GM19468 (cell line): ENCODE data around the gene KCNAB1.
A peak's percentile ranks its signal among the peaks of the same experiment; 100 is the strongest.

Experiments
- ATAC-seq: cut with Tn5 transposase; IDR thresholded peaks from one replicate; pipeline ENCODE4 v1.9.1; 2021; ENCODE audit warnings: mild to moderate bottlenecking, moderate library complexity, moderate number of reproducible peaks; ENCODE audit not compliant: unreplicated experiment; ENCODE audit errors: extremely low read depth

The KCNAB1 gene

GRCh38 chr3:156300929-156301840 lies 180.8 kb downstream of the KCNAB1 start:
- no peak for ATAC-seq

GRCh38 chr3:156303001-156303707 lies 182.8 kb downstream of the KCNAB1 start:
- no peak for ATAC-seq

- ATAC-seq = no peak
Measured at GRCh38 chr3:156304406-156304805, 184.0 kb downstream of the KCNAB1 start.

DNA sequence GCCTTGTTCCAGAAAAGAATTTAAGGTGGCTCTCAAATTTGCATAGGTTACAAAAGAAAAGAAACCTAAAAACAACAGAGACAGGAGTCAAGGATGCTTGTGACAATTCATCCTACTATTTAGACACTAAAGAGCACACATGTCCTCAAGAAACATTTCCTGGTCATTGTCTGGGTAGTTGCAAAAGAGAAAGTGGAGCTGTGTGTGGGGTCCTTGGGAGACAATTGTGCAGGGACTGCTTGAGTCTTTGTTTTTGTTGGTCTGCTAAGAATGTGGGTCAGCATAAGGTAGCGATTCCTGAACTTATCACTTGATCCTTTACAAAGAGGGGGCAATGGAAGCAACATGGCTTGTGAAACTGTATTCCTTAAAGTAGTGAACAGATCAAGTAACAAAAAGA lies 185.3 kb downstream of the KCNAB1 start:
- no peak for ATAC-seq

DNA sequence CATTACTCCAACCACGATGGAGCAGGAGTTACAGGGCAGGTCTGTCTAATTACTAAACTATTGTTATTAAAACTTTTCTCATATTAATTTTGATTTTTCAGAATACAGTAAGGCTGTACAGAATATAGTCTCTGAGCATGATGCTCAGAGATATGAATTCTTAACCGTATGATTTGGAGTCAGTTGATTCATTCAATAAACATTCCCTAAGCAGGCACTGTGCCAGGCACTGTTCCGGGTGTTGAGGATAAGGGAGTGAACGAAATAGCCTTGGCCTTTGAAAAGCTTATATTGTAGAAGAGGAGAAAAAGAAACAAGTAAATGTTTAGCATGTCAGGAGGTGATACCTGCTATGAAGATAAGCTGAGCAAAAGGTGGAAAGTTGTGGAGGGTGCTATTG lies 187.3 kb downstream of the KCNAB1 start:
- ATAC-seq = no peak

DNA sequence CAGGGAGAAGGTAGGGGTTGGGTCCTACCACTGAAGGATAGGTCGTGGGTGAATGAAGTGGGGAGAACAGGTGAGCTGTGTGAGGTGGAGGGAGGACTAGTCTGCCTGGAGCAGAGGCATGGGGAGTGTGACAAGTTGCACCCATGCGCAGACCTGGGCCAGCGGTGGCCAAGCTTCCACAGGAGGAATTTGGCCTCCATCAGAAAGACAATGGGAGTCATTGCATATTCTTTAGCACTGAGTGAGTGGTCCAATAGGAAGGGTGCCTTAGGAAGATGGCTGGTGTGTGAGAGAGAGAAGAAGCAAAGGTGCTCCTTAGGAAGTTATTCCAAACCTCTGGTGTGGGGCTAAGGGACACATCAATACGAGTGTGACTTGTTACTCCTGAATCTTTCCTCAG lies 191.1 kb downstream of the KCNAB1 start:
- ATAC-seq = no peak

DNA sequence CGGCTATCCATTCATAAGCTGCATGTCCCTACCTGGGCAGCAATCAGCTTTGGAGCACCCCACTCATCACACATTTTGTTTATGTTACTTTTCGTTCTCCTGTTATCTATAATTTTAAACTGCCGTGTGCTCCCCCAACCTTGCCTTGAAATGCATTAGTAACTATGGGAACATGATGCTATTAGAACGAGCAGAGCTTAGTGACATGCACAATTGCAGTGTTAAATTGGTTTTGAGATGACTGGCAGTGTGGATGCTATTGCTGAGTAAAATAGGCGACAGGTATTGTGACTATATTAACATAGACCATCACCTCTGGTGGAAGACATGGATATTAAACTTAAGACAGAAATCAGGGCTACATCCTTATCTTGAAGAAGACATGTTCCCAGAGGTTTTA lies 191.6 kb downstream of the KCNAB1 start:
- no peak for ATAC-seq

GRCh38 chr3:156316076-156316475 lies 195.7 kb downstream of the KCNAB1 start:
- ATAC-seq = no peak

DNA sequence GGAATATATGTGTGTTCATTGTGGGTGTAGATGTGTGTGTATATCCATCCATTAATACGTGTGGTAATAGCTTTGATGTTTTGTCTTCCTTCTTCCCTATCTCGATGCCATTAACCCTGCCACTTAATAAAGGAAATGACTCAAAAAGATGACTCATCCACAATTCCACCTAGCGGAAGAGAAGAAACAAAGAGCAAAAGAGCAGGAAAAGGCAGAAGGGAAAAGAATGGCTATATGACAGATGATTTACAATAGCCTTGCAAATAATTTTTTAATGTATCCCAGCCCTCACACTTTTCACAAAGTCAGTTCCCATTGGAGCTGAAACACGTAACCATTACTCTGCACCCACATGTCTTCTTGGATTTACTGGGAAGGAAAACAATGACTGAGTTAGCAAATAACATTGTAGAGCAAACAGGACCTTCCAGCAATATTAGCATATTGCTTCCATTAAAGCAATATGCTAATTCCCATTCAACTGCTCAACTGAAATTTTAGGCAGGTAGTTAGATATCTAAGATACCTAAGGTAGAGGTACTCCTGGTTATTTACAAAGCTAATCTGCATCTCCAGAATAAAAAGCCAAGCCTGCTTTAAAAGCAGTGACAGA lies 197.2 kb downstream of the KCNAB1 start:
- ATAC-seq = no peak

GRCh38 chr3:156321945-156322344 lies 201.6 kb downstream of the KCNAB1 start:
- no peak for ATAC-seq

DNA sequence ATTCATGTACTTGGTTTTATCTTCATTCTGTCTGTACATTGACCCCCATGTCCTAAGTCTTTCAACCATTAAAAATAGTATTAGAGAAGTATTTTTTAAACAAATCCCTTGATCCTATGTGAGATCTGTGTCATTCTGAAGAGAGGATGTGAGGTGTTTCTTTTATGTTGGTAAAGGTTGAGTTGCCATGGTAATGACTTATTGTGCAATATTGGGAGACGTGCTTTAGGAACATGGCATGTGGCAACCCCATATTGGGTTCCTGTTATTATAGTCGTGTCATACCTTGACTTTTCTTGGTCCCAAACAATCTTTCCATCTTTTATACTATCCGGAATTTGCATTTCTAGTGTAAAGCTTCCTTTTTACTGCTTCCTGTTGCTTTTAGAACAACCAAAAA lies 203.1 kb downstream of the KCNAB1 start:
- no peak for ATAC-seq

- no peak for ATAC-seq
Measured at GRCh38 chr3:156330415-156330814, 210.0 kb downstream of the KCNAB1 start.

DNA sequence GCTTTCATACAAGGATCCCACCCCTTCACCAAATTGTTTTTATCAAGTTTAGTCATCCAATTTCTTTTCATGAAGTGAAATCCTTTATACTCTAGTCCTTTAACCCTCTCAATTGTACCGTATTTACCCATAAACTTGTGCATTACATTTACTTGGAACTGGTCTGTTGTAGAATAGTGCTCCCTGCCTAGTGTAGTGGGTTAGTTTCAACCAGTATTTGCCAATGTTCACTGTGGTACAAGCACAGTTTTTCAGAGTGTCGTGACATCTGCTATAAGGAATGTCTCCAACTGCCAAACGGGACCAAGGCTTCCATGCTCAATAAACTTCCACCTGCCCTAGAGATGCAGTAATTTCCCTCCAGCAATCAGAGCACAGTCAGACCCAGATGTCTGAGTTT lies 211.9 kb downstream of the KCNAB1 start:
- ATAC-seq = no peak

DNA sequence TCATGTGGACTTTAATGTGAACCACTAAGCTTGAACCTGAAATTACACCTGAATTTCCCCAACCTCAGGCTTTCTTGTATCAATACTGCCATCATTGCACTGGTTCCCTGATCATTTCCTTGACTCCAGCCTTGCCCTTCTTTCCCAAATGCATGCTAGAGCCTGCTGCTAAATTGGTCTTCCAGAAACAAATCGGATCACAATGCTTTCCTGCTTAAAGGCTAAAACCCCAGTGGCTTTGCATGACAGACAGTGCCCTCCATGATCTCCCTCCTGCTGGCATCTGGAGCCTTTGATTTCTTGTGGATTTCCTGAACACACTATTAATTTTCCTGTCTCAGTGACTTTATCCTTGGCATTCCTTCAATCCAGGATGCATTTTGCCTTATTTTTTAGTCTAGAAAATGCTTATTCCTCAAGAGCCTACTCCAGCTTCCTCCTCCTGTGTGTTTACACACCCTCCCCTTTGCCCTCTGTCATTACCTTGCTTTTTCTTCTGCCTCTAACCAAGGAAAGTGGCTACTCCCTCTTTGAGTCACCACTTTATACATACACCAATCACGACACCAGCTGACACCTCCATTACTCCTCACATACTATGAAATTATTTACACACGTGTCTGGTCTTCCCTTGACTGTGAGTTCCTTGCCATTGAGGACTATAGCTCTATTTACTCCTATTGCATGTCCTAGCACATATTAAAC lies 214.6 kb downstream of the KCNAB1 start:
- no peak for ATAC-seq

DNA sequence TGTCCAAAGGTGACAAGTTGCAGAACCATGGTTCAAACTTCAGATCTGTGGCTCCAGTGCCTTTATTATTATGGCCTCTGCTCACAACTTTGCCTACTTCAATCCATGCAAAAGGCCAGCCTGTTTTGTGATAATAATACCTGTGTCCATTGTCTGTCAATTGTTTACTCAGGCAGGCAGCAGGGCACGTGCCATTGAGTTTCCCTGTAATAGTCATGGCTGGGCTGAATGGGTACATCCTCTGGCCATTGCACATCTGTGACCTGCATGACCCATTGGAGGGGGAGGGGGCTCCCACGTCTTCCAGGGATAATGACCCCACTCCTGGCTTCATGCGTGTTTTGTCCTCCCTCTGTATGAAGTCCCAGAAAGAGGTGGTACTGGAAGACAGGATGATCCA lies 219.1 kb downstream of the KCNAB1 start:
- ATAC-seq = no peak

DNA sequence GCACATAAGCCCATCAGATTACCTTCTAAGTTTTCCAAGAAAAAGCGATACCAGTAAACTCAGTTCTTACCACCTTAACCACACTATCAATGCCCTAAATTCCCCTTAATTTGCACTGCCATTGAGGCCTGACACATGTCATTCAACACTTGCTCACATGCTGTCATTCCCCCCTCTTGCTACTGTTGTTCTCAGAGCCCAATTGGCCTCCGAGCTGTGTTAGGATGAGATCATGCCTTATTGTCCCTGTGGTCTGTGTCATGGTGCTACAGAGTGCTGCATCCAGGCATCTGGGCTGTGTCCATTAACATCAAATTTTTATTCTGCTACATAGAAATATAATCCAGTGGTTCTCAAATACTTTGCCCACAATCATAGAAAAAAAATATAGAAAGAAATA lies 221.0 kb downstream of the KCNAB1 start:
- no peak for ATAC-seq

GRCh38 chr3:156341831-156342416 lies 221.5 kb downstream of the KCNAB1 start:
- ATAC-seq = peak; percentile 100

GRCh38 chr3:156344215-156344614 lies 223.8 kb downstream of the KCNAB1 start:
- ATAC-seq = no peak

DNA sequence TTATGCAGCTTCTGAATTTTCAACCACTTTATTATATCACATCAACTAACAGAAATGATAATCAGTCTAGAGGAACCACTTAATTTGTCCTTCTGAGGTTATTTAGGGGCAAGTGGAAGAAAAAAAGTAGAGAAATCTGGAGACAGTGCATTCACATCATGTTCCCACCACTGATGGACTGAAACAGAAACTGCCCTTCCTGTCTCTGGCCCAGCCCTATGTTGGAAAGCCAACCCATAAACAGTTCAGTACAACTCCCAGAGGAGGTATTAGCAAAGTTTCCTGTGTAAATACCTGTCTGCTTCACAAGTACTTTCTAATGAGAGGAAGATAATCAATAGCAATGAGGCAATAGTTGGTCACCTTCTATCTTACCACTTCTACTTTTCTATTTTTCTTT lies 228.7 kb downstream of the KCNAB1 start:
- ATAC-seq = no peak

GRCh38 chr3:156349978-156350377 lies 229.6 kb downstream of the KCNAB1 start:
- ATAC-seq = no peak
